CD14-positive monocyte (primary cell): Measurements from ENCODE around the gene PIK3R4. TPM values are rescaled to one million over a fixed set of nuclear protein-coding genes. Genes with fewer than 3 reads are reported as not detected.

Source experiments
- DNase-seq, 3 donors: peaks; one replicate each; pipeline ENCODE4 v3.0.0-alpha.2; 2011 to 2022
- H2AFZ ChIP-seq: 2 replicates; pipeline ENCODE4 v1.6.0; 2012; ENCODE audit warnings: mild to moderate bottlenecking, low read depth, low read length, inconsistent platforms; ENCODE audit not compliant: insufficient read depth, poor library complexity, severe bottlenecking
- H3K27ac ChIP-seq, 2 donors: 1 replicate in 1 of 2; 2 replicates in 1 of 2; pipeline ENCODE4 v1.5.1; 2012 to 2013; ENCODE audit warnings: low read length in 2 of 2, control low read depth in 1 of 2, inconsistent platforms in 1 of 2, low read depth in 1 of 2, mild to moderate bottlenecking in 1 of 2
- H3K27me3 ChIP-seq, 2 donors: one replicate each; pipeline versions ENCODE4 v1.6.0 to v1.6.1; 2011 to 2013; ENCODE audit warnings: low read length in 2 of 2; ENCODE audit not compliant: control insufficient read depth in 2 of 2, insufficient read depth in 2 of 2
- H3K36me3 ChIP-seq, 2 donors: replicated peaks in 1 of 2; 1 replicate in 1 of 2; 2 replicates in 1 of 2; pipeline versions ENCODE4 v1.5.1 to v1.6.1; 2012 to 2013; ENCODE audit warnings: low read length in 2 of 2, control low read depth in 1 of 2, inconsistent platforms in 1 of 2, mild to moderate bottlenecking in 1 of 2; ENCODE audit not compliant: insufficient read depth in 2 of 2, control insufficient read depth in 1 of 2
- H3K4me1 ChIP-seq, 2 donors: 1 replicate in 1 of 2; 2 replicates in 1 of 2; pipeline versions ENCODE4 v1.5.1 to v1.6.1; 2012 to 2013; ENCODE audit warnings: low read length in 2 of 2, control low read depth in 1 of 2, inconsistent platforms in 1 of 2, mild to moderate bottlenecking in 1 of 2, moderate library complexity in 1 of 2; ENCODE audit not compliant: insufficient read depth in 2 of 2, control insufficient read depth in 1 of 2
- H3K4me2 ChIP-seq: replicated peaks from 2 replicates; pipeline ENCODE3; 2012; ENCODE audit warnings: low read length, moderate library complexity, mild to moderate bottlenecking; ENCODE audit not compliant: poor library complexity, severe bottlenecking; ENCODE audit errors: extremely low read depth
- H3K4me3 ChIP-seq, 3 experiments: fragments of 200-600 bp in 1 of 3; sonication (generic) in 1 of 3; replicated peaks in 1 of 3; 1 replicate in 2 of 3; 2 replicates in 1 of 3; pipeline ENCODE4 v1.5.1; 2011 to 2013; ENCODE audit warnings: low read length in 3 of 3, mild to moderate bottlenecking in 3 of 3, control low read depth in 2 of 3, low read depth in 2 of 3, inconsistent platforms in 1 of 3, moderate library complexity in 1 of 3
- H3K79me2 ChIP-seq: 2 replicates; pipeline ENCODE4 v1.6.0; 2012; ENCODE audit warnings: mild to moderate bottlenecking, control low read depth, inconsistent platforms, low read length, moderate library complexity; ENCODE audit not compliant: insufficient read depth
- H3K9ac ChIP-seq: 2 replicates; pipeline ENCODE4 v1.6.0; 2017; ENCODE audit warnings: low read length, mild to moderate bottlenecking; ENCODE audit not compliant: insufficient read depth, poor library complexity, severe bottlenecking
- H3K9me3 ChIP-seq, 2 donors: replicated peaks in 1 of 2; 1 replicate in 1 of 2; 2 replicates in 1 of 2; pipeline versions ENCODE4 v1.5.1 to v1.6.1; 2012 to 2013; ENCODE audit warnings: low read length in 2 of 2, control low read depth in 1 of 2; ENCODE audit not compliant: control insufficient read depth in 1 of 2, insufficient read depth in 1 of 2
- H4K20me1 ChIP-seq: 2 replicates; pipeline ENCODE4 v1.6.0; 2012; ENCODE audit warnings: mild to moderate bottlenecking, low read length, control low read depth, moderate library complexity; ENCODE audit not compliant: insufficient read depth
- H3K27ac Mint-ChIP-seq, 7 donors: one replicate each; pipeline ENCODE4 v1.8.0; 2020; ENCODE audit warnings: mild to moderate bottlenecking in 7 of 7, mixed read lengths in 7 of 7, moderate library complexity in 6 of 7, inconsistent platforms in 2 of 7
- H3K27me3 Mint-ChIP-seq, 3 donors: one replicate each; pipeline ENCODE4 v1.8.0; 2021 to 2022; ENCODE audit warnings: low read depth in 3 of 3, mild to moderate bottlenecking in 3 of 3, mixed read lengths in 3 of 3, moderate library complexity in 3 of 3, inconsistent platforms in 1 of 3
- H3K36me3 Mint-ChIP-seq, 2 donors: one replicate each; pipeline ENCODE4 v1.8.0; 2020; ENCODE audit warnings: mixed read lengths in 2 of 2, inconsistent platforms in 1 of 2, mild to moderate bottlenecking in 1 of 2
- H3K4me1 Mint-ChIP-seq: one replicate; pipeline ENCODE4 v1.8.0; 2020; ENCODE audit warnings: mild to moderate bottlenecking, mixed read lengths
- H3K4me3 Mint-ChIP-seq, 2 donors: one replicate each; pipeline ENCODE4 v1.8.0; 2020; ENCODE audit warnings: mild to moderate bottlenecking in 2 of 2, mixed read lengths in 2 of 2, moderate library complexity in 1 of 2
- H3K9me3 Mint-ChIP-seq, 7 donors: one replicate each; pipeline ENCODE4 v1.8.0; 2020 to 2022; ENCODE audit warnings: mixed read lengths in 7 of 7, mild to moderate bottlenecking in 6 of 7, moderate library complexity in 6 of 7, inconsistent platforms in 2 of 7
- CTCF ChIP-seq: fragments of 200-600 bp; IDR thresholded peaks from one replicate; pipeline ENCODE4 v1.8.0; 2022; ENCODE audit warnings: antibody characterized with exemption, mild to moderate bottlenecking
- WGBS: methylation state at CpG from one replicate; pipeline ENCODE4 v1.1.5; 2013; ENCODE audit warnings: missing lambda C conversion rate; ENCODE audit not compliant: insufficient coverage; 5-methylcytosine and 5-hydroxymethylcytosine counted together
- intact Hi-C, 2 donors: fragments of 100-400 bp; cut with micrococcal nuclease; formaldehyde crosslinking; loops; one replicate each; pipeline versions ENCODE4 v1.15.0 to v1.15.1; 2023
- polyA plus RNA-seq, 3 donors: library from polyadenylated mRNA; depleted of rRNA in 1 of 3; unstranded in 2 of 3; stranded (reverse) in 1 of 3; fragments of 300-500 nt in 2 of 3; fragments of >200 nt in 1 of 3; fragmentation: Illumina TruSeq in 2 of 3; gene quantifications; 1 replicate in 2 of 3; 2 replicates in 1 of 3; pipeline ENCODE4 v1.2.3, GENCODE V29; 2012 to 2021

PIK3R4 gene
- polyA plus RNA-seq, 3 donors = 6.5 to 18.7 (median 10.1) TPM

DNA sequence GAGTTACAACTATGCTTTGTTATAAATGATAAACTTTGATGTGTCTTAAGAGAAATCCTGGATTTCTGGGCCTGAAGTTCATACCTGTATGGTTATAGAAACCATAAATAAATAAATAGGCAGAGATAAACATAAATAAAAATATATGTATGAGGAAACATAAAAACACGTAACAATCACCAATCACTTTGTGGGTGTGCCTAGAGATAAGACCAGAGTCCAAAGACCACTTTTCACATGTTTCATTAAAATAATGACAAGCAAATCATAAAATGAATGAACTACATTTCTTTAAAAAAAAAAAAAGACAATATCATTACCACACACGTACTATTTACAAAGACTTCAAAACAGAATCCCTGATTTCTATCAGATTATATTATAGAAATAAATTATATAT lies 14.1 kb downstream of the PIK3R4 start:
- Histone ChIP-seq H3K27me3 (no peaks in the 10 kb centered on the region), H3K27ac (no peak overlapping the region), H4K20me1 (no peaks in the 10 kb centered on the region), H3K79me2 (peaks cover 13% of the 10 kb centered on the region), H3K4me2 (no peak overlapping the region), H3K4me1 (peaks cover 0 to 1% of the 10 kb centered on the region in 2 donors), H3K36me3 (peaks cover 55 to 74% of the 10 kb centered on the region in 2 donors), H3K9me3 (no peaks in the 10 kb centered on the region), H3K9ac (no peak overlapping the region), H2AFZ (no peak overlapping the region), H3K4me3 (no peak overlapping the region)
- Mint-ChIP-seq H3K36me3 (peaks cover 63 to 73% of the 10 kb centered on the region in 2 donors), H3K4me1 (peaks cover 5% of the 10 kb centered on the region), H3K4me3 (no peak overlapping the region), H3K27me3 (no peaks in the 10 kb centered on the region), H3K27ac (no peak overlapping the region), H3K9me3 (peaks cover 0 to 2% (median 0%) of the 10 kb centered on the region in 7 donors)
- no peak for TF ChIP-seq CTCF
- no peak for DNase-seq
- no CpG with 5 or more reads among the region's 2 CpGs for WGBS
- intact Hi-C loops = no loop called here

DNA sequence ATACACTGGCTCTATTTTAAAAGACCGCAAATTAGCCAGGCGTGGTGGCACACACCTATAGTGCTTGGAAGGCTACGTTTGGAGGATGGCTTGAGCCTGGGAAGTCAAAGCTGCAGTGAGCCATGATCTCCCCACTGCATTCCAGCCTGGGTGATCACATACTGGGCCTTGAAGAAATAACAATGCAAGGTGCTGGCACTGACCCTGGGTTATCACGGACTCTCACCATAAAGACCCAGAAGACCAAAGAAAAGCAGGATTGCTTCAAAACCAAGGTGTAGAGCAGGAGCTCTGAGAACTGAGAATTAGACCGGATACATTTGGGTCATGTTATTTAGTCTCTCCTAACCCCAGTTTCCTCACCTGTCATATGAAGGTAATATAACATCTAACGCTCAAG lies 14.8 kb downstream of the PIK3R4 start:
- Histone ChIP-seq H3K9me3 (no peaks in the 10 kb centered on the region), H3K9ac (no peak overlapping the region), H3K4me1 (no peaks in the 10 kb centered on the region), H2AFZ (no peak overlapping the region), H3K4me2 (no peak overlapping the region), H3K27me3 (no peaks in the 10 kb centered on the region), H3K27ac (no peak overlapping the region), H3K79me2 (peaks cover 6% of the 10 kb centered on the region), H3K4me3 (no peak overlapping the region), H4K20me1 (no peaks in the 10 kb centered on the region), H3K36me3 (peaks cover 55 to 72% of the 10 kb centered on the region in 2 donors)
- Mint-ChIP-seq H3K4me1 (peaks cover 2% of the 10 kb centered on the region), H3K36me3 (peaks cover 61 to 73% of the 10 kb centered on the region in 2 donors), H3K27me3 (no peaks in the 10 kb centered on the region), H3K4me3 (no peak overlapping the region), H3K27ac (no peak overlapping the region), H3K9me3 (no peaks in the 10 kb centered on the region)
- no peak for TF ChIP-seq CTCF
- no peak for DNase-seq
- intact Hi-C loops = no loop called here
- 100% methylated on average over 4 of the region's 6 CpGs for WGBS
